HCT116 (cell line): ENCODE data around the gene SCN8A.

Experiments used
- EZH2 ChIP-seq: fragments of 200-600 bp; sonication (generic); IDR thresholded peaks from 2 replicates; pipeline ENCODE4 v1.6.1; 2017; ENCODE audit warnings: antibody characterized with exemption, mixed run types
- EZH2phosphoT487 ChIP-seq: fragments of 200-600 bp; IDR thresholded peaks from 2 replicates; pipeline ENCODE4 v1.6.1; 2018; ENCODE audit warnings: antibody characterized with exemption, borderline replicate concordance
- SIN3A ChIP-seq: IDR thresholded peaks from 2 replicates; pipeline ENCODE4 v1.6.1; 2012; ENCODE audit warnings: low read depth
- SP1 ChIP-seq: IDR thresholded peaks from 2 replicates; pipeline ENCODE4 v1.6.1; 2012; ENCODE audit warnings: low read depth
- TF ChIP-seq, protein P1 (sequence below), 3 experiments: fragments of 200-600 bp in 1 of 3; sonication (generic) in 1 of 3; IDR thresholded peaks in 2 of 3; conservative IDR thresholded peaks in 1 of 3; 2 replicates each; pipeline ENCODE4 v1.5.1; 2012 to 2017; ENCODE audit warnings: low read depth in 2 of 3, low read length in 2 of 3, antibody characterized with exemption in 1 of 3, borderline replicate concordance in 1 of 3, control low read depth in 1 of 3, mild to moderate bottlenecking in 1 of 3, mixed read lengths in 1 of 3, mixed run types in 1 of 3, moderate library complexity in 1 of 3; ENCODE audit not compliant: insufficient read depth in 1 of 3
- TF ChIP-seq, protein P2 (sequence below): IDR thresholded peaks from 2 replicates; pipeline ENCODE4 v1.6.1; 2012

GRCh38 chr12:51726931-51727330 is 135.9 kb downstream of the SCN8A start:
- TF ChIP-seq, protein P1, sequence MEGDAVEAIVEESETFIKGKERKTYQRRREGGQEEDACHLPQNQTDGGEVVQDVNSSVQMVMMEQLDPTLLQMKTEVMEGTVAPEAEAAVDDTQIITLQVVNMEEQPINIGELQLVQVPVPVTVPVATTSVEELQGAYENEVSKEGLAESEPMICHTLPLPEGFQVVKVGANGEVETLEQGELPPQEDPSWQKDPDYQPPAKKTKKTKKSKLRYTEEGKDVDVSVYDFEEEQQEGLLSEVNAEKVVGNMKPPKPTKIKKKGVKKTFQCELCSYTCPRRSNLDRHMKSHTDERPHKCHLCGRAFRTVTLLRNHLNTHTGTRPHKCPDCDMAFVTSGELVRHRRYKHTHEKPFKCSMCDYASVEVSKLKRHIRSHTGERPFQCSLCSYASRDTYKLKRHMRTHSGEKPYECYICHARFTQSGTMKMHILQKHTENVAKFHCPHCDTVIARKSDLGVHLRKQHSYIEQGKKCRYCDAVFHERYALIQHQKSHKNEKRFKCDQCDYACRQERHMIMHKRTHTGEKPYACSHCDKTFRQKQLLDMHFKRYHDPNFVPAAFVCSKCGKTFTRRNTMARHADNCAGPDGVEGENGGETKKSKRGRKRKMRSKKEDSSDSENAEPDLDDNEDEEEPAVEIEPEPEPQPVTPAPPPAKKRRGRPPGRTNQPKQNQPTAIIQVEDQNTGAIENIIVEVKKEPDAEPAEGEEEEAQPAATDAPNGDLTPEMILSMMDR (IDR thresholded peaks at IDR 0.05 in 2 of 3, conservative IDR thresholded peaks at IDR 0.05 in 1 of 3; ENCODE audit: borderline replicate concordance in 1 of 3, insufficient read depth in 1 of 3, low read depth in 2 of 3, low read length in 2 of 3) = no peak
- TF ChIP-seq EZH2phosphoT487 = no peak
- TF ChIP-seq, protein P2, sequence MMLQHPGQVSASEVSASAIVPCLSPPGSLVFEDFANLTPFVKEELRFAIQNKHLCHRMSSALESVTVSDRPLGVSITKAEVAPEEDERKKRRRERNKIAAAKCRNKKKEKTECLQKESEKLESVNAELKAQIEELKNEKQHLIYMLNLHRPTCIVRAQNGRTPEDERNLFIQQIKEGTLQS = no peak
- TF ChIP-seq SIN3A = no peak
- no peak for TF ChIP-seq EZH2
- no peak for TF ChIP-seq SP1
